Activated gamma-delta T cell treated with anti-CD3 and anti-CD28 coated beads, Interleukin-2, amount 50 U/mL, for 16 hours (primary cell): Measurements from ENCODE around the gene NPIPB8.
"Not testable (repeated sequence)": the region's sequence is repeated elsewhere in the genome, so short reads cannot be mapped to it uniquely, and the experiment has no call there.

ENCODE experiments used
- DNase-seq: peaks from one replicate; pipeline ENCODE4 v3.0.0-alpha.2; 2020; ENCODE audit warnings: low read depth

The NPIPB8 gene

GRCh38 chr16:28607116-28607623 is 30.7 kb upstream of the NPIPB8 start:
- DNase-seq, result no peak

GRCh38 chr16:28607681-28608495 is 30.0 kb upstream of the NPIPB8 start:
- DNase-seq, result not testable (repeated sequence)

GRCh38 chr16:28608496-28608808 is 29.4 kb upstream of the NPIPB8 start:
- not testable (repeated sequence) for DNase-seq

GRCh38 chr16:28608867-28609596 is 28.8 kb upstream of the NPIPB8 start:
- not testable (repeated sequence) for DNase-seq

GRCh38 chr16:28609631-28610594 is 28.0 kb upstream of the NPIPB8 start, which contains the start of gene SULT1A1:
Gene SULT1A1, minus strand, starts transcription at chr16:28610044. Its CDS starts 1,189 bp downstream, at chr16:28608855.
- no peak for DNase-seq

GRCh38 chr16:28610595-28611191 is 27.2 kb upstream of the NPIPB8 start:
- no peak for DNase-seq

GRCh38 chr16:28612359-28613280 is 25.2 kb upstream of the NPIPB8 start:
- not testable (repeated sequence) for DNase-seq

- not testable (repeated sequence) for DNase-seq
Measured at GRCh38 chr16:28613912-28614311, 24.0 kb upstream of the NPIPB8 start.

- not testable (repeated sequence) for DNase-seq
Measured at GRCh38 chr16:28614561-28614960, 23.3 kb upstream of the NPIPB8 start.

- not testable (repeated sequence) for DNase-seq
Measured at GRCh38 chr16:28615486-28616223, 22.2 kb upstream of the NPIPB8 start.

GRCh38 chr16:28616224-28616577 is 21.7 kb upstream of the NPIPB8 start:
- DNase-seq, result not testable (repeated sequence)

- DNase-seq, result no peak
Measured at GRCh38 chr16:28616636-28617035, 21.2 kb upstream of the NPIPB8 start.

- no peak for DNase-seq
Measured at GRCh38 chr16:28617874-28618273, 20.0 kb upstream of the NPIPB8 start.

GRCh38 chr16:28620316-28620715 is 17.5 kb upstream of the NPIPB8 start:
- DNase-seq, result not testable (repeated sequence)

GRCh38 chr16:28621481-28622155 is 16.2 kb upstream of the NPIPB8 start:
- DNase-seq, result no peak

GRCh38 chr16:28622532-28623171 is 15.2 kb upstream of the NPIPB8 start:
- DNase-seq, result not testable (repeated sequence)

- peak; percentile 44 for DNase-seq
Measured at GRCh38 chr16:28623172-28623711, 14.6 kb upstream of the NPIPB8 start.

GRCh38 chr16:28630905-28631304 is 7.0 kb upstream of the NPIPB8 start:
- DNase-seq, result not testable (repeated sequence)
